Stimulated activated CD8-positive, alpha-beta memory T cell treated with anti-CD3 and anti-CD28 coated beads, Interleukin-15, amount 100 ng/mL, for 48 hours (primary cell): Measurements from ENCODE around the gene BPI.
"Not testable (repeated sequence)": the region's sequence is repeated elsewhere in the genome, so short reads cannot be mapped to it uniquely, and the experiment has no call there.

ENCODE experiments used
- DNase-seq, 2 donors: peaks; one replicate each; pipeline ENCODE4 v3.0.0-alpha.2; 2020; ENCODE audit warnings: low read depth in 2 of 2

Gene BPI

GRCh38 chr20:38304845-38305447, 990 bp downstream of the BPI start:
- peak in 1 of 2 donors; percentile 10 for DNase-seq

- no peak for DNase-seq
Observed at GRCh38 chr20:38305541-38305940, 1.6 kb downstream of the BPI start.

- no peak for DNase-seq
Observed at GRCh38 chr20:38306379-38306778, 2.4 kb downstream of the BPI start.

GRCh38 chr20:38307371-38308046, 3.6 kb downstream of the BPI start:
- no peak for DNase-seq

GRCh38 chr20:38308047-38308438, 4.1 kb downstream of the BPI start:
- DNase-seq = no peak

GRCh38 chr20:38308447-38308846, 4.5 kb downstream of the BPI start:
- no peak for DNase-seq

GRCh38 chr20:38311091-38311490, 7.1 kb downstream of the BPI start:
- no peak for DNase-seq

- no peak for DNase-seq
Observed at GRCh38 chr20:38311491-38311890, 7.5 kb downstream of the BPI start.

- no peak for DNase-seq
Observed at GRCh38 chr20:38313676-38314075, 9.7 kb downstream of the BPI start.

GRCh38 chr20:38314350-38314749, 10.4 kb downstream of the BPI start:
- not testable (repeated sequence) for DNase-seq

- DNase-seq = no peak
Observed at GRCh38 chr20:38315290-38315966, 11.5 kb downstream of the BPI start.

- no peak for DNase-seq
Observed at GRCh38 chr20:38316341-38316740, 12.4 kb downstream of the BPI start.

- no peak for DNase-seq
Observed at GRCh38 chr20:38317422-38317821, 13.5 kb downstream of the BPI start.

- DNase-seq = no peak
Observed at GRCh38 chr20:38320221-38320620, 16.3 kb downstream of the BPI start.

GRCh38 chr20:38321959-38322598, 18.1 kb downstream of the BPI start:
- no peak for DNase-seq

- DNase-seq = no peak
Observed at GRCh38 chr20:38324159-38324558, 20.2 kb downstream of the BPI start.

- DNase-seq = no peak
Observed at GRCh38 chr20:38325167-38325566, 21.2 kb downstream of the BPI start.

- DNase-seq = no peak
Observed at GRCh38 chr20:38325905-38326304, 21.9 kb downstream of the BPI start.

GRCh38 chr20:38326309-38326708, 22.4 kb downstream of the BPI start:
- no peak for DNase-seq

GRCh38 chr20:38330638-38331037, 26.7 kb downstream of the BPI start:
- no peak for DNase-seq

GRCh38 chr20:38331245-38331644, 27.3 kb downstream of the BPI start:
- no peak for DNase-seq

- DNase-seq = no peak
Observed at GRCh38 chr20:38331814-38332213, 27.9 kb downstream of the BPI start.

GRCh38 chr20:38334016-38334415, 30.1 kb downstream of the BPI start:
- no peak for DNase-seq
